HG03175 (cell line): Measurements from ENCODE around the gene INO80.

Source experiments
- ATAC-seq: cut with Tn5 transposase; IDR thresholded peaks from one replicate; pipeline ENCODE4 v1.9.1; 2021; ENCODE audit warnings: mild to moderate bottlenecking, moderate library complexity; ENCODE audit not compliant: unreplicated experiment

The INO80 gene

GRCh38 chr15:41048852-41049251 lies 67.2 kb downstream of the INO80 start:
- no peak for ATAC-seq

- no peak for ATAC-seq
Observed at GRCh38 chr15:41048397-41048796, 67.7 kb downstream of the INO80 start.

GRCh38 chr15:41047474-41047873 lies 68.6 kb downstream of the INO80 start:
- ATAC-seq, result no peak

GRCh38 chr15:41043276-41043951 lies 72.7 kb downstream of the INO80 start:
- ATAC-seq, result no peak

GRCh38 chr15:41042851-41043250 lies 73.2 kb downstream of the INO80 start:
- no peak for ATAC-seq

- ATAC-seq, result no peak
Observed at GRCh38 chr15:41039121-41039520, 77.0 kb downstream of the INO80 start.

GRCh38 chr15:41032079-41032328 lies 84.1 kb downstream of the INO80 start:
- no peak for ATAC-seq

GRCh38 chr15:41031232-41032078 lies 84.6 kb downstream of the INO80 start:
- ATAC-seq, result no peak

- no peak for ATAC-seq
Observed at GRCh38 chr15:41028853-41029252, 87.2 kb downstream of the INO80 start.

GRCh38 chr15:41025393-41025792 lies 90.7 kb downstream of the INO80 start:
- ATAC-seq, result no peak

GRCh38 chr15:41024885-41025284 lies 91.2 kb downstream of the INO80 start:
- ATAC-seq, result no peak

- ATAC-seq, result no peak
Observed at GRCh38 chr15:41024131-41024530, 91.9 kb downstream of the INO80 start.

- no peak for ATAC-seq
Observed at GRCh38 chr15:41022487-41023090, 93.5 kb downstream of the INO80 start.

- no peak for ATAC-seq
Observed at GRCh38 chr15:41020829-41021228, 95.3 kb downstream of the INO80 start.

- no peak for ATAC-seq
Observed at GRCh38 chr15:41020311-41020710, 95.8 kb downstream of the INO80 start.

GRCh38 chr15:41019174-41019573 lies 96.9 kb downstream of the INO80 start:
- ATAC-seq, result no peak

- ATAC-seq, result no peak
Observed at GRCh38 chr15:41018534-41018933, 97.5 kb downstream of the INO80 start.

GRCh38 chr15:41017066-41017735 lies 98.9 kb downstream of the INO80 start:
- ATAC-seq, result no peak

GRCh38 chr15:41013691-41014414 lies 102.2 kb downstream of the INO80 start:
- no peak for ATAC-seq

- ATAC-seq, result no peak
Observed at GRCh38 chr15:41011055-41011815, 104.8 kb downstream of the INO80 start.
